HEK293 (cell line): ENCODE results near the gene CIROP.
A peak's percentile ranks its signal among the peaks of the same experiment; 100 is the strongest.

Experiments
- CTCF ChIA-PET: fragments of 350-600 bp; formaldehyde crosslinking; extraction: SDS; loops from one replicate; lab custom pipeline; 2021; ENCODE audit warnings: antibody characterized with exemption; lab: Yijun Ruan, JAX
- POLR2A ChIA-PET: fragments of 300-600 bp; formaldehyde crosslinking; extraction: SDS; loops from one replicate; lab custom pipeline; 2020; ENCODE audit warnings: antibody characterized with exemption, inconsistent platforms; lab: Yijun Ruan, JAX
- H3K27ac ChIP-seq: fragments of 200-500 bp; sonication (Bioruptor generic); 2 replicates; pipeline ENCODE4 v1.5.1; 2014; ENCODE audit warnings: low read depth, low read length, control low read depth, inconsistent platforms; ENCODE audit errors: extremely low read depth
- H3K36me3 ChIP-seq, 2 experiments: fragments of 200-500 bp in 1 of 2; sonication (Bioruptor generic) in 1 of 2; 1 replicate in 1 of 2; 2 replicates in 1 of 2; pipeline ENCODE4 v1.5.1; 2014 to 2017; ENCODE audit warnings: inconsistent platforms in 2 of 2, low read length in 2 of 2; ENCODE audit not compliant: control insufficient read depth in 2 of 2, insufficient read depth in 1 of 2
- H3K4me1 ChIP-seq: fragments of 200-500 bp; sonication (Bioruptor generic); 2 replicates; pipeline ENCODE4 v1.5.1; 2014; ENCODE audit warnings: mild to moderate bottlenecking, low read length, inconsistent platforms; ENCODE audit not compliant: control insufficient read depth, insufficient read depth
- H3K4me3 ChIP-seq: 2 replicates; pipeline ENCODE4 v1.5.1; 2011; ENCODE audit warnings: low read depth, mild to moderate bottlenecking, control low read depth, low read length, moderate library complexity
- H3K9me3 ChIP-seq: fragments of 200-500 bp; sonication (Bioruptor generic); 2 replicates; pipeline ENCODE4 v1.5.1; 2014; ENCODE audit warnings: low read depth, low read length, inconsistent platforms; ENCODE audit not compliant: control insufficient read depth, insufficient read depth
- EGR2 ChIP-seq: fragments of 450-650 bp; formaldehyde crosslinking; IDR thresholded peaks from 2 replicates; pipeline ENCODE4 v1.5.1; 2016; ENCODE audit warnings: low read depth, missing biosample characterization, missing genetic modification characterization
- GLI4 ChIP-seq: fragments of 450-650 bp; formaldehyde crosslinking; IDR thresholded peaks from 2 replicates; pipeline ENCODE4 v1.5.1; 2016; ENCODE audit warnings: missing biosample characterization, missing genetic modification characterization
- KLF1 ChIP-seq: fragments of 450-650 bp; formaldehyde crosslinking; IDR thresholded peaks from 2 replicates; pipeline ENCODE4 v1.5.1; 2016; ENCODE audit warnings: missing biosample characterization, missing genetic modification characterization
- KLF10 ChIP-seq: fragments of 450-650 bp; IDR thresholded peaks from 2 replicates; pipeline ENCODE4 v1.5.1; 2018; ENCODE audit warnings: missing biosample characterization, mild to moderate bottlenecking, missing genetic modification characterization
- KLF16 ChIP-seq: fragments of 450-650 bp; formaldehyde crosslinking; IDR thresholded peaks from 2 replicates; pipeline ENCODE4 v1.5.1; 2017; ENCODE audit warnings: missing biosample characterization, missing genetic modification characterization
- KLF9 ChIP-seq: fragments of 450-650 bp; formaldehyde crosslinking; IDR thresholded peaks from 2 replicates; pipeline ENCODE4 v1.5.1; 2016; ENCODE audit warnings: missing biosample characterization, missing genetic modification characterization, low read depth
- PATZ1 ChIP-seq: fragments of 450-650 bp; formaldehyde crosslinking; IDR thresholded peaks from 2 replicates; pipeline ENCODE4 v1.5.1; 2016; ENCODE audit warnings: missing biosample characterization, missing genetic modification characterization
- ZBTB17 ChIP-seq: fragments of 450-650 bp; formaldehyde crosslinking; IDR thresholded peaks from 2 replicates; pipeline ENCODE4 v1.5.1; 2016; ENCODE audit warnings: missing biosample characterization, missing genetic modification characterization
- ZBTB49 ChIP-seq: fragments of 450-650 bp; formaldehyde crosslinking; IDR thresholded peaks from 2 replicates; pipeline ENCODE4 v1.5.1; 2016; ENCODE audit warnings: missing biosample characterization, missing genetic modification characterization, low read depth
- ZBTB8A ChIP-seq: fragments of 450-650 bp; formaldehyde crosslinking; IDR thresholded peaks from 2 replicates; pipeline ENCODE4 v1.5.1; 2016; ENCODE audit warnings: missing biosample characterization, missing genetic modification characterization
- ZFP69B ChIP-seq: fragments of 450-650 bp; formaldehyde crosslinking; IDR thresholded peaks from 2 replicates; pipeline ENCODE4 v1.5.1; 2016; ENCODE audit warnings: missing biosample characterization, missing genetic modification characterization
- ZNF10 ChIP-seq: fragments of 450-650 bp; formaldehyde crosslinking; IDR thresholded peaks from 2 replicates; pipeline ENCODE4 v1.5.1; 2017; ENCODE audit warnings: missing biosample characterization, missing genetic modification characterization
- ZNF140 ChIP-seq: fragments of 450-650 bp; formaldehyde crosslinking; IDR thresholded peaks from 2 replicates; pipeline ENCODE4 v1.5.1; 2016; ENCODE audit warnings: missing biosample characterization, missing genetic modification characterization
- ZNF146 ChIP-seq: fragments of 450-650 bp; formaldehyde crosslinking; IDR thresholded peaks from 2 replicates; pipeline ENCODE4 v1.5.1; 2016; ENCODE audit warnings: missing biosample characterization, missing genetic modification characterization
- ZNF175 ChIP-seq: fragments of 450-650 bp; formaldehyde crosslinking; IDR thresholded peaks from 2 replicates; pipeline ENCODE4 v1.5.1; 2016; ENCODE audit warnings: missing biosample characterization, missing genetic modification characterization
- ZNF24 ChIP-seq: fragments of 450-650 bp; formaldehyde crosslinking; IDR thresholded peaks from 2 replicates; pipeline ENCODE4 v1.5.1; 2016; ENCODE audit warnings: missing biosample characterization, missing genetic modification characterization
- ZNF341 ChIP-seq: fragments of 450-650 bp; formaldehyde crosslinking; IDR thresholded peaks from 2 replicates; pipeline ENCODE4; 2016; ENCODE audit warnings: low read depth, missing biosample characterization, missing genetic modification characterization
- ZNF416 ChIP-seq: fragments of 450-650 bp; formaldehyde crosslinking; IDR thresholded peaks from 2 replicates; pipeline ENCODE4 v1.5.1; 2016; ENCODE audit warnings: missing biosample characterization, missing genetic modification characterization
- ZNF600 ChIP-seq: fragments of 450-650 bp; formaldehyde crosslinking; IDR thresholded peaks from 2 replicates; pipeline ENCODE4 v1.5.1; 2016; ENCODE audit warnings: missing biosample characterization, missing genetic modification characterization
- ZNF629 ChIP-seq: fragments of 450-650 bp; formaldehyde crosslinking; IDR thresholded peaks from 2 replicates; pipeline ENCODE4 v1.5.1; 2017; ENCODE audit warnings: missing biosample characterization, missing genetic modification characterization
- ZNF76 ChIP-seq: fragments of 450-650 bp; formaldehyde crosslinking; IDR thresholded peaks from 2 replicates; pipeline ENCODE4; 2016; ENCODE audit warnings: low read depth, missing biosample characterization, missing genetic modification characterization, borderline replicate concordance
- ZSCAN5A ChIP-seq: fragments of 450-650 bp; formaldehyde crosslinking; IDR thresholded peaks from 2 replicates; pipeline ENCODE4 v1.5.1; 2016; ENCODE audit warnings: missing biosample characterization, missing genetic modification characterization
- ZXDB ChIP-seq: fragments of 450-650 bp; formaldehyde crosslinking; IDR thresholded peaks from 2 replicates; pipeline ENCODE4 v1.5.1; 2016; ENCODE audit warnings: missing biosample characterization, missing genetic modification characterization
- TF ChIP-seq, protein P1 (sequence below): fragments of 450-650 bp; formaldehyde crosslinking; IDR thresholded peaks from 2 replicates; pipeline ENCODE4 v1.5.1; 2016; ENCODE audit warnings: missing biosample characterization, missing genetic modification characterization

Gene CIROP

GRCh38 chr14:23097786-23098185 lies 7.0 kb downstream of the CIROP start:
- ChIA-PET CTCF (interaction anchor here (0.8 to 2.0 kb wide), 3 partner anchors 29 to 112 kb away, joined by 3 to 6 read pairs (median 5); no protein-coding TSS in a partner anchor), POLR2A (no interaction called here)
- H3K36me3 ChIP-seq: peaks cover 8 to 33% of the 10 kb centered on the region in 2 experiments
- no peaks in the 10 kb centered on the region for H3K9me3 ChIP-seq
- TF ChIP-seq ZNF416 (tag by site-specific recombination) (no peak), GLI4 (tag by site-specific recombination) (no peak), ZNF146 (tag by site-specific recombination) (peak; percentile 1; the same call in 1 of the 2 replicates), ZNF24 (tag by site-specific recombination) (no peak)
- H3K4me1 ChIP-seq: peaks cover 10% of the 10 kb centered on the region; the same call in 1 of the 2 replicates
- no peak overlapping the region for H3K27ac ChIP-seq
- no peak overlapping the region for H3K4me3 ChIP-seq

- POLR2A ChIA-PET: interaction anchor here (0.6 to 3.3 kb wide), 31 partner anchors 9 to 1046 kb away, joined by 3 to 48 read pairs (median 7); partner anchors contain the start of genes AJUBA, BCL2L2, CIROP and EMC9
- H3K4me3 ChIP-seq: peak within 1 kb of the TSS; percentile 97
- H3K9me3 ChIP-seq: no peaks in the 10 kb centered on the region
- H3K36me3 ChIP-seq: peaks cover 28 to 54% of the 10 kb centered on the region in 2 experiments
- H3K4me1 ChIP-seq: peaks cover 10% of the 10 kb centered on the region; the same call in 1 of the 2 replicates
- H3K27ac ChIP-seq: peak within 1 kb of the TSS; percentile 92
- CTCF ChIA-PET: interaction anchor here (0.6 to 3.7 kb wide), 19 partner anchors 14 to 1052 kb away, joined by 3 to 36 read pairs (median 5); partner anchors contain the start of genes CEBPE and RNF31
- TF ChIP-seq ZNF10 (tag by site-specific recombination) (0 out of 2 replicates have a peak, but pooled peaks have one; percentile 20), ZNF600 (tag by site-specific recombination) (peak; percentile 22; the same call in 1 of the 2 replicates), ZBTB49 (tag by site-specific recombination) (no peak), ZFP69B (tag by site-specific recombination) (peak; percentile 29; the same call in 1 of the 2 replicates), KLF9 (tag by site-specific recombination) (peak; percentile 53), EGR2 (tag by site-specific recombination) (peak; percentile 38; the same call in 1 of the 2 replicates), KLF10 (tag by site-specific recombination) (0 out of 2 replicates have a peak, but pooled peaks have one; percentile 31), ZNF140 (tag by site-specific recombination) (no peak), ZSCAN5A (tag by site-specific recombination) (no peak), ZNF76 (tag by site-specific recombination) (0 out of 2 replicates have a peak, but pooled peaks have one; percentile 52), ZBTB8A (tag by site-specific recombination) (peak; percentile 64), KLF1 (peak; percentile 39; the same call in 1 of the 2 replicates), ZXDB (tag by site-specific recombination) (peak; percentile 18; the same call in 1 of the 2 replicates), ZNF24 (tag by site-specific recombination) (0 out of 2 replicates have a peak, but pooled peaks have one; percentile 24), ZBTB17 (tag by site-specific recombination) (peak; percentile 27; the same call in 1 of the 2 replicates), ZNF341 (peak; percentile 53), ZNF175 (no peak), KLF16 (tag by site-specific recombination) (0 out of 2 replicates have a peak, but pooled peaks have one; percentile 26), PATZ1 (tag by site-specific recombination) (peak; percentile 90), ZNF629 (peak; percentile 48)
- TF ChIP-seq, protein P1, sequence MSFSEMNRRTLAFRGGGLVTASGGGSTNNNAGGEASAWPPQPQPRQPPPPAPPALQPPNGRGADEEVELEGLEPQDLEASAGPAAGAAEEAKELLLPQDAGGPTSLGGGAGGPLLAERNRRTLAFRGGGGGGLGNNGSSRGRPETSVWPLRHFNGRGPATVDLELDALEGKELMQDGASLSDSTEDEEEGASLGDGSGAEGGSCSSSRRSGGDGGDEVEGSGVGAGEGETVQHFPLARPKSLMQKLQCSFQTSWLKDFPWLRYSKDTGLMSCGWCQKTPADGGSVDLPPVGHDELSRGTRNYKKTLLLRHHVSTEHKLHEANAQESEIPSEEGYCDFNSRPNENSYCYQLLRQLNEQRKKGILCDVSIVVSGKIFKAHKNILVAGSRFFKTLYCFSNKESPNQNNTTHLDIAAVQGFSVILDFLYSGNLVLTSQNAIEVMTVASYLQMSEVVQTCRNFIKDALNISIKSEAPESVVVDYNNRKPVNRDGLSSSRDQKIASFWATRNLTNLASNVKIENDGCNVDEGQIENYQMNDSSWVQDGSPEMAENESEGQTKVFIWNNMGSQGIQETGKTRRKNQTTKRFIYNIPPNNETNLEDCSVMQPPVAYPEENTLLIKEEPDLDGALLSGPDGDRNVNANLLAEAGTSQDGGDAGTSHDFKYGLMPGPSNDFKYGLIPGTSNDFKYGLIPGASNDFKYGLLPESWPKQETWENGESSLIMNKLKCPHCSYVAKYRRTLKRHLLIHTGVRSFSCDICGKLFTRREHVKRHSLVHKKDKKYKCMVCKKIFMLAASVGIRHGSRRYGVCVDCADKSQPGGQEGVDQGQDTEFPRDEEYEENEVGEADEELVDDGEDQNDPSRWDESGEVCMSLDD (tag by site-specific recombination): peak; percentile 77; the same call in 1 of the 2 replicates
These were observed 9.3 kb downstream of the CIROP start, which contains the start of gene C14orf119 for GRCh38 chr14:23095196-23096108. Gene C14orf119 (plus strand): TSS chr14:23095505. CDS start chr14:23097659, 2,154 bp downstream.
